Endothelial cell of umbilical vein (primary cell): ENCODE measurements around the gene IL1RL2. TPM values are rescaled to one million over a fixed set of nuclear protein-coding genes. Genes with fewer than 3 reads are reported as not detected.

ENCODE experiments used
- BruUV-seq: library from RNA; stranded (reverse); fragments of 400-500 nt; replicated peaks from 2 replicates; lab custom pipeline; 2021; lab: Mats Ljungman, UMichigan
- CTCF ChIA-PET: fragments of 300-600, 350-600 bp; sonication (Branson Sonifier 250); formaldehyde crosslinking; loops from one replicate; lab custom pipeline; 2021; ENCODE audit warnings: antibody characterized with exemption, inconsistent platforms; lab: Charles Lee
- POLR2A ChIA-PET: fragments of 300-600, 350-600 bp; sonication (Branson Sonifier 250); formaldehyde crosslinking; loops from one replicate; lab custom pipeline; 2021; ENCODE audit warnings: antibody characterized with exemption, inconsistent platforms; lab: Charles Lee
- DNase-seq: peaks from one replicate; pipeline ENCODE4 v3.0.0-alpha.2; 2011; ENCODE audit warnings: low read depth, low spot score
- FAIRE-seq: peaks from 2 replicates; lab custom pipeline; 2011; peaks lifted over from hg19 to GRCh38; lab: Jason Lieb, UNC
- H2AFZ ChIP-seq: 2 replicates; pipeline ENCODE4 v1.6.0; 2012; ENCODE audit warnings: low read depth, low read length, control low read depth, inconsistent platforms
- H3K27ac ChIP-seq: 2 replicates; pipeline ENCODE4 v1.5.1; 2011; ENCODE audit warnings: low read depth, mild to moderate bottlenecking, control low read depth, low read length, moderate library complexity; ENCODE audit not compliant: insufficient read depth
- H3K27me3 ChIP-seq, 2 experiments: 2 replicates each; pipeline versions ENCODE4 v1.6.0 to v1.6.1; 2011; ENCODE audit warnings: low read length in 2 of 2, mixed read lengths in 1 of 2; ENCODE audit not compliant: control insufficient read depth in 2 of 2, insufficient read depth in 2 of 2
- H3K36me3 ChIP-seq, 2 experiments: 2 replicates in 1 of 2; 3 replicates in 1 of 2; pipeline ENCODE4 v1.5.1; 2011; ENCODE audit warnings: low read length in 2 of 2, mild to moderate bottlenecking in 1 of 2, moderate library complexity in 1 of 2; ENCODE audit not compliant: control insufficient read depth in 2 of 2, insufficient read depth in 2 of 2; ENCODE audit errors: extremely low read depth in 1 of 2
- H3K4me1 ChIP-seq: 3 replicates; pipeline ENCODE4 v1.5.1; 2011; ENCODE audit warnings: mild to moderate bottlenecking, low read length; ENCODE audit not compliant: control insufficient read depth, insufficient read depth; ENCODE audit errors: extremely low read depth
- H3K4me2 ChIP-seq: 2 replicates; pipeline ENCODE4 v1.6.1; 2011; ENCODE audit warnings: low read length, control low read depth, mixed read lengths; ENCODE audit not compliant: insufficient read depth
- H3K4me3 ChIP-seq, 3 experiments: fragments of 200-600 bp in 1 of 3; sonication (generic), shearing (Covaris generic) in 1 of 3; replicated peaks in 1 of 3; 2 replicates each; pipeline ENCODE4 v1.5.1; 2011 to 2016; ENCODE audit warnings: control low read depth in 3 of 3, low read length in 3 of 3, mild to moderate bottlenecking in 2 of 3, inconsistent platforms in 1 of 3, low read depth in 1 of 3, moderate library complexity in 1 of 3; ENCODE audit not compliant: insufficient read depth in 1 of 3
- H3K79me2 ChIP-seq: 2 replicates; pipeline ENCODE4 v1.6.0; 2012; ENCODE audit warnings: low read length, inconsistent platforms; ENCODE audit not compliant: control insufficient read depth, insufficient read depth
- H3K9ac ChIP-seq: replicated peaks from 2 replicates; pipeline ENCODE3; 2011; ENCODE audit warnings: low read length, control low read depth; ENCODE audit not compliant: insufficient read depth; ENCODE audit errors: extremely low read depth
- H3K9me1 ChIP-seq: replicated peaks from 3 replicates; pipeline ENCODE4 v1.6.0; 2011; ENCODE audit warnings: mild to moderate bottlenecking, low read length; ENCODE audit not compliant: control insufficient read depth, insufficient read depth; ENCODE audit errors: extremely low read depth
- H3K9me3 ChIP-seq: replicated peaks from 2 replicates; pipeline ENCODE4 v1.5.1; 2012; ENCODE audit warnings: low read length, inconsistent platforms; ENCODE audit not compliant: control insufficient read depth, insufficient read depth
- H4K20me1 ChIP-seq: replicated peaks from 2 replicates; pipeline ENCODE3; 2011; ENCODE audit warnings: mild to moderate bottlenecking, low read length; ENCODE audit not compliant: control insufficient read depth, insufficient read depth; ENCODE audit errors: extremely low read depth
- EZH2 ChIP-seq: IDR thresholded peaks from 2 replicates; pipeline ENCODE4 v1.6.1; 2012; ENCODE audit warnings: borderline replicate concordance, low read depth, mild to moderate bottlenecking, moderate library complexity, low read length, inconsistent platforms; ENCODE audit not compliant: severe bottlenecking
- FOS ChIP-seq: IDR thresholded peaks from 2 replicates; pipeline ENCODE4 v1.6.1; 2011; ENCODE audit warnings: mild to moderate bottlenecking, low read length, moderate library complexity, borderline replicate concordance; ENCODE audit not compliant: insufficient read depth
- GATA2 ChIP-seq: IDR thresholded peaks from 2 replicates; pipeline ENCODE4 v1.7.0; 2011; ENCODE audit warnings: low read depth, mild to moderate bottlenecking, moderate library complexity, mixed read lengths, low read length; ENCODE audit not compliant: insufficient read length, insufficient read depth
- JUN ChIP-seq: IDR thresholded peaks from 2 replicates; pipeline ENCODE4 v1.6.1; 2011; ENCODE audit warnings: borderline replicate concordance, low read depth; ENCODE audit not compliant: insufficient read length, insufficient read depth
- MYC ChIP-seq: IDR thresholded peaks from one replicate; pipeline ENCODE4 v1.6.1; 2011; ENCODE audit warnings: mild to moderate bottlenecking, low read depth, low read length
- POLR2A ChIP-seq: IDR thresholded peaks from 2 replicates; pipeline ENCODE4 v1.6.1; 2012; ENCODE audit warnings: low read depth, mild to moderate bottlenecking, control low read depth, low read length
- POLR2AphosphoS5 ChIP-seq: IDR thresholded peaks from 2 replicates; pipeline ENCODE4 v1.6.1; 2012; ENCODE audit warnings: low read depth, mild to moderate bottlenecking, control low read depth, low read length, moderate library complexity; ENCODE audit not compliant: insufficient read depth
- dilution Hi-C: fragments of 300-500 bp; cut with MboI; formaldehyde crosslinking; loops from one replicate; pipeline ENCODE4 v1.15.0; 2019; ENCODE audit warnings: low sequenced_read_pairs; ENCODE audit not compliant: extremely low pct_ligation_motif_present
- intact Hi-C: fragments of 100-400 bp; cut with micrococcal nuclease; formaldehyde crosslinking; loops from one replicate; pipeline ENCODE4 v1.10.0; 2022
- polyA plus RNA-seq, 4 experiments: library from polyadenylated mRNA; depleted of rRNA in 3 of 4; stranded (reverse) in 3 of 4; unstranded in 1 of 4; fragments of >200 nt; gene quantifications; 2 replicates each; pipeline versions ENCODE4 v1.2.1 to v1.2.3, GENCODE V29; 2011 to 2012; ENCODE audit warnings: missing spikeins in 1 of 4
- total RNA-seq: library from RNA; stranded (reverse); gene quantifications from 2 replicates; pipeline ENCODE4 v1.2.3, GENCODE V29; 2021
- TF ChIP-seq, protein P1 (sequence below), 2 donors: IDR thresholded peaks; 1 replicate in 1 of 2; 2 replicates in 1 of 2; pipeline ENCODE4 v1.5.1; 2011; ENCODE audit warnings: low read length in 2 of 2, mild to moderate bottlenecking in 2 of 2, moderate library complexity in 2 of 2, control low read depth in 1 of 2, inconsistent platforms in 1 of 2, low read depth in 1 of 2; ENCODE audit not compliant: insufficient read depth in 1 of 2; ENCODE audit errors: extremely low read depth in 1 of 2
- TF ChIP-seq, protein P2 (sequence below): IDR thresholded peaks from 2 replicates; pipeline ENCODE4 v1.6.1; 2011; ENCODE audit not compliant: insufficient read depth, insufficient read length

Gene IL1RL2
- total and polyA plus RNA-seq, 2 donors (not counting 3 experiments of a cell fraction or from before 2014, with no cell fraction given), result 0.11 TPM; not detected in 1

DNA sequence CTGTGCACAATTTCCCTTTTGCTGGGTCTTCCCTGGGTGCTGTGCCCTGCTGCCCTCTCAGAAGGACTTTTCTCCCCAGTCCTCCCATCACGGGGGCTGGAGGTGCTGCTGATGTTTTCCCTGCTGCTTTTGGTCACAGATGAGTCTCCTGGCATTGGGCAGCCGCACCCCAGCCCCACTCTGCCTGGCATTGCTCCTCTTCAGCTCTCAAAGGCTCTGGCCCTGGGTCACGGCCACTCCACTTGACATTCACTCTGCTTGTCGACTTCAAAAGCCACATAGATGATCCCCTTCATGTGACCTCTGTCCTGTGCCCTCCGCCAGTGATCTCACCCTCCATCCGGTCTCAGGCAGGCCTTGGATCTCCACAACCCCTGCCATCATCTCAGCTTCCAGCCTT, 81.0 kb downstream of the IL1RL2 start:
- no peak for FAIRE-seq
- Histone ChIP-seq H3K4me3 (no peak overlapping the region), H3K79me2 (no peaks in the 10 kb centered on the region), H3K9me3 (no peaks in the 10 kb centered on the region), H3K4me1 (no peaks in the 10 kb centered on the region), H3K36me3 (no peaks in the 10 kb centered on the region), H3K9me1 (no peaks in the 10 kb centered on the region), H4K20me1 (no peaks in the 10 kb centered on the region), H3K9ac (no peak overlapping the region), H2AFZ (no peak overlapping the region), H3K4me2 (no peak overlapping the region), H3K27me3 (no peaks in the 10 kb centered on the region), H3K27ac (no peak overlapping the region)
- TF ChIP-seq JUN, result no peak
- TF ChIP-seq, protein P1, sequence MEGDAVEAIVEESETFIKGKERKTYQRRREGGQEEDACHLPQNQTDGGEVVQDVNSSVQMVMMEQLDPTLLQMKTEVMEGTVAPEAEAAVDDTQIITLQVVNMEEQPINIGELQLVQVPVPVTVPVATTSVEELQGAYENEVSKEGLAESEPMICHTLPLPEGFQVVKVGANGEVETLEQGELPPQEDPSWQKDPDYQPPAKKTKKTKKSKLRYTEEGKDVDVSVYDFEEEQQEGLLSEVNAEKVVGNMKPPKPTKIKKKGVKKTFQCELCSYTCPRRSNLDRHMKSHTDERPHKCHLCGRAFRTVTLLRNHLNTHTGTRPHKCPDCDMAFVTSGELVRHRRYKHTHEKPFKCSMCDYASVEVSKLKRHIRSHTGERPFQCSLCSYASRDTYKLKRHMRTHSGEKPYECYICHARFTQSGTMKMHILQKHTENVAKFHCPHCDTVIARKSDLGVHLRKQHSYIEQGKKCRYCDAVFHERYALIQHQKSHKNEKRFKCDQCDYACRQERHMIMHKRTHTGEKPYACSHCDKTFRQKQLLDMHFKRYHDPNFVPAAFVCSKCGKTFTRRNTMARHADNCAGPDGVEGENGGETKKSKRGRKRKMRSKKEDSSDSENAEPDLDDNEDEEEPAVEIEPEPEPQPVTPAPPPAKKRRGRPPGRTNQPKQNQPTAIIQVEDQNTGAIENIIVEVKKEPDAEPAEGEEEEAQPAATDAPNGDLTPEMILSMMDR (IDR thresholded peaks at IDR 0.05; ENCODE audit: extremely low read depth in 1 of 2, insufficient read depth in 1 of 2, low read depth in 1 of 2, low read length in 2 of 2), result no peak
- TF ChIP-seq GATA2, result no peak
- no peak for TF ChIP-seq POLR2A
- TF ChIP-seq POLR2AphosphoS5, result no peak
- no peak for TF ChIP-seq EZH2
- TF ChIP-seq FOS, result no peak
- no peak for TF ChIP-seq MYC
- TF ChIP-seq, protein P2, sequence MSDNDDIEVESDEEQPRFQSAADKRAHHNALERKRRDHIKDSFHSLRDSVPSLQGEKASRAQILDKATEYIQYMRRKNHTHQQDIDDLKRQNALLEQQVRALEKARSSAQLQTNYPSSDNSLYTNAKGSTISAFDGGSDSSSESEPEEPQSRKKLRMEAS, result no peak
- ChIA-PET POLR2A (no interaction called here), CTCF (interaction anchor here (1.1 kb wide), 1 partner anchor 247 kb away, joined by 3 read pairs; no protein-coding TSS in a partner anchor)
- no TSS peak for BruUV-seq
- dilution Hi-C loops, result no loop called here
- intact Hi-C loops, result no loop called here
- no peak for DNase-seq
